ENCODE data around the gene ZNF316.

- TF ChIP-seq CTCF (IDR thresholded peaks at IDR 0.05) (no peak), POLR2A (IDR thresholded peaks at IDR 0.05) (no peak)
These were observed 21.7 kb downstream of the ZNF316 start for GRCh38 chr7:6658618-6659345.

Data from thyroid gland (tissue), 4 donors.